GM18505 (cell line): ENCODE results near the gene KIAA0825.
"Not testable (repeated sequence)": the region's sequence is repeated elsewhere in the genome, so short reads cannot be mapped to it uniquely, and the experiment has no call there.

Source experiments
- ATAC-seq: cut with Tn5 transposase; IDR thresholded peaks from one replicate; pipeline ENCODE4 v1.9.1; 2021; ENCODE audit not compliant: unreplicated experiment
- POLR2A ChIP-seq: IDR thresholded peaks from 4 replicates; pipeline ENCODE4 v1.6.1; 2011; ENCODE audit warnings: borderline replicate concordance; ENCODE audit not compliant: insufficient read depth, insufficient read length; ENCODE audit errors: extremely low read depth

KIAA0825 gene

DNA sequence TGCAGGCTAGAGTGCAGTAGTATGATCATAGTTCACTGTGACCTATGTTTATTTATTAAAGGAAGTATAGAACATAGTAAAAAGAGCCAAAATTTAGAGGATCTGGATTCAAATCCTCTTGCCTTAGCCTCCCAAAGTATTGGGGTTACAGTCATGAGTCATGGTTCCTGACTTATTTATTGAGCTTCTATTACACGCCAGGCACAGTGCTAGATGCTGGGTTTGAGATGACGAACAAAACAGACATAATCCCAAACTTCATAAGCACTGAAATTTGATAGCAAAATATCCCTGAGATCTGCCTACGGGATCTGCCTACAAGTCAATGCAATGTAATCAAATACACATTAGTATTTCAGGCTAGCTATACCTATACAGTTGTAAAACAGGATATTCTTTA lies 2.5 kb downstream of the KIAA0825 start:
- no peak for TF ChIP-seq POLR2A
- no peak for ATAC-seq

DNA sequence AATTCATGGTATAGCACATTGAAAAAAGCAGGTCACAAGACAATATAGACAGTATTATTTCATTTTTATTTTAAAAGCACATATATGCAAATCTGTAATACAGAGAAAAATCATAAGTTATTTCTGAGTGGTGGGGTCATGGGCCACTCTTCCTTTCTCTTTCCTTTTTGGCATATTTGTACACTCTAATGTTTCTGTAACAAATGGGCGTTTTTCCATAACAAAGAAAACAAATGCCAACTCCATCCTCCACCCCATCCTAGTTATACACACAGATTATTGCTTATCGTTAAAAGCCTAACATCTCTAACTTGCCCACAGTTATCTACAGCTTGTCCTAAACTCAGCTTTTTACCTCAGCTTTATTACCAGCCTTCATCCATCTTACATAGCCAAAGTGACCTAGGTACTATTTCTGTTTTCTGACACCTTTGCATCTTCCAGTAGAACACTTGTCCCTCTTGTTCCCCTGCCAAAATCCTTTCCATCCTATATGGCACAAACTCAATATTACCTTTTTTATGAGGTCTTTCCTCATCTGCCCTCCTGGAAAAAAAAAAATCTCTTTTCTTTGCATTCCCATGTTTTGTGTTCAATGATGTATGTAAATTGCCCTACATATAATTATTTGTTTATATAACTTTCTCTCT lies 4.1 kb downstream of the KIAA0825 start:
- ATAC-seq, result no peak
- no peak for TF ChIP-seq POLR2A

DNA sequence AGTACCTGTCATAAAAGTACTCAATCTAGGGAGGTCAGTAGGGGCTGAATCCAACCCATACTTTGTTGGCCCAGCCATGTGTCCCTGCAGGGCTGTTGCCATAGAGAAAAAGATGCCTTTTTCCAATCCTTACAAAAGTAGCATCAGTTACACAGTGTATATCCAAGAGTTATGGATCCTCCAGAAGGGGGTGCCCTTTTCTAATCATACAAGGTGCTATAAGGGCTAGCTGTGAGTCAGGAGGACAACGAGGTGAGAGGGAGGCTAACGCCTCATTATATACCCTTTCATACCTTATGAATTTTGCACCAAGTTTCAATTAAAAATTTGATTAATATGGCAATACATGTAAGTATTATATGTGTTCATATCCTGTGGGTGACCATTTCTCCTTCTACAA lies 4.8 kb downstream of the KIAA0825 start:
- ATAC-seq, result no peak
- no peak for TF ChIP-seq POLR2A

DNA sequence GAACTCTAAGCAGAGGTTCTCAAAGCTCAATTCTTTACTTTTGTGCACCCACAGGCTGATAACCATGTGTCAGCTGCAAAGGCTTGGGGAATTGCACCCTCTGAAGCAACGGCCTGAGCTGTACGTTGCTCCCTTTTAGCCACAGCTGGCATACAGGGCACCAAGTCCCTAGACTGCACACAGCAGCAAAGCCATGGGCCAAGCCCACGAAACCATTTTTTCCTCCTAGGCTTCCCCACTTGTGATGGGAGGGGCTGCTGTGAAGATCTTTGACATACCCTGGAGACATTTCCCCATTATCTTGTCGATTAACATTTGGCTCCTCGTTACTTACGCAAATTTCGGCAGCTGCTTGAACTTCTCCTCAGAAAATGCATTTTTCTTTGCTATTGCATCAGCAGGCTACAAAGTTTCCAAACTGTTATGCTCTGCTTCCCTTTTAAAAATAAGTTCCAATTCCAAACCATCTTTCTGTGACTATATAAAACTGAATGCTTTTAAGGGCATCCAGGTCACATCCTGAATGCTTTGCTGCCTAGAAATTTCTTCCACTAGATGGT lies 23.0 kb downstream of the KIAA0825 start:
- no peak for ATAC-seq
- TF ChIP-seq POLR2A, result no peak

GRCh38 chr5:94577466-94578245 lies 40.7 kb downstream of the KIAA0825 start:
- no peak for TF ChIP-seq POLR2A
- peak; percentile 73 for ATAC-seq

DNA sequence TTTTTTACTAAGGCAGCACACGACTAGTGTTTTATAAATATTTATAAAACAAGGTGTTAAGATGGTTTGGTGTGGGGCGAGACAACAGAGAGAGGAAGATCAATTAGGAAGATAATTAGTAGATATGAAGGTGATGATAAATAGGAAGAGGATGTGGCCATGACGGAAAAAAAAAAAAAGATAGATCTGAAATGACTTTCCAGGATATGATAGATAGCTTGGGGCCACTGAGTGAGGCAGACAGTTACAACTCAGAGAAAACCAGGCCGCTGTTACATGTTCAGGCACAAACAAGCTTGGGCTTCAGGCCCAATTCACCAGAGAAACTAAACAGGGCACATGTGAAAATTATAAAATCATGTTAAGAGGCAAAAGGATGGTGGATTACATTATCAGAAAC lies 43.2 kb downstream of the KIAA0825 start:
- ATAC-seq, result no peak
- no peak for TF ChIP-seq POLR2A

GRCh38 chr5:94573349-94573748 lies 45.1 kb downstream of the KIAA0825 start:
- ATAC-seq, result not testable (repeated sequence)

DNA sequence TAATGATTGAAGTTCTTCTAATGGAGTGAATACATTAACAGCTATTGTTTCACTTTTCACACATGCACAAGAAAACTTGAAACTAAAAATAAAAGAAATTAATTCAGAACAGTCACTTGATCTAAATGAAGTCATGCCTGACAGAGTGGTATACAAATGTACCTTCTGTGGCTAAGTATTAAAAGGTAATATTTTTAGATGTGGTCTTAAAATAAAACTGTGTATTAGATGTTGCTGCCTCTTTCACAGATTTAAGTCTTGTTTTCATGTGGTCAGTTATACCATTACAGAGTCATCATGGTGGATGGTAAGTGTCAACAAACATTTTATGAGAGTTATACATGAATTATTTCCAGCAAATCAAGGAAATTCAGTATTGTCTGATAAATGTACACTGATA lies 47.0 kb downstream of the KIAA0825 start:
- no peak for ATAC-seq
- no peak for TF ChIP-seq POLR2A

GRCh38 chr5:94564812-94565211 lies 53.6 kb downstream of the KIAA0825 start:
- TF ChIP-seq POLR2A, result no peak
- no peak for ATAC-seq

DNA sequence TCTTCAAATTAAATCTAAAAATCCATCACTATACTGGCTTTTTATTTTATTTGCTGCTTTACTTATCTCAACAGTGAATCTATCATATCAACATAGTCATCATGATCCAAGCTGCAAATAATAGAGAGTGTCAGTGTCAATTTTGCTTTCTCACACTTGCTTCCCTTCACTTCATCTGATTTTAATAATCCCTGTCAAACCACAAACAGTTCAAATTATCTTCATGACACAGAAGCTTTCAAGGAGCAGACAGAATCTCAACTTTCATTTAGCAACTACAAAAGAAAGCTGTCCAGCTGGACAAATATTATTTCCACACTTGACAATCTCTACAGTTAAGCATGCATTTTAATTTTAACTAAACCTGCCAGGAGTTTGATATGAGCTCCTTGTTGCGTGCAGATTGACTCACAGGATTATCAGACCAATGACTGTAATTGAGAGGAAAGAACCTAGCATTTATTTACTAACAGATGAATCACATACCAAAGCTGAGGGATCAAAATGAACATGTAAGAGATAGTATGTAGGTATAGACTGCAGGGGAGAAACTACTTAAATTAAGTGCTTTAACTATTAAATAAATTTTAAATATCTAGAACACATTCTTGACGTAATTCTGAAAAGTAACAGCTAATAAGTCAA lies 56.0 kb downstream of the KIAA0825 start:
- ATAC-seq, result no peak

DNA sequence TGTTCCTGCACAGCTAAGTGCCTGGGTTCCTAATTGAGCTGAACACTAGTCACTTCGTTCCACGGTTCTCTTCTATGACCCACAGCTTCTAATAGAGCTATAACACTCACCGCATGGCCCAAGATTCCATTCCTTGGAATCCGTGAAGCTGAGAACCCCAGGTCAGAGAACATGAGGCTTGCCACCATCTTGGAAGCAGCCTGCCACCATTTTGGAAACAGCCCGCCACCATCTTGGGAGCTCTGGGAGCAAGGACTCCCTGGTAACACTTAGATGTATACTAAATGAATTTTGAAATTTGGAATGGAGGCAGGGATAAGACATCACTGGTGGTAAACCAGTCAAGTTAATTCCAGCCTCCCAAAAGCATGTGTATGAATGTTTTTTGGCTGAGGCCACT lies 60.4 kb downstream of the KIAA0825 start:
- no peak for ATAC-seq
- no peak for TF ChIP-seq POLR2A

More for the DNA sequence above, 56.0 kb downstream of the KIAA0825 start:
- no peak for TF ChIP-seq POLR2A

- TF ChIP-seq POLR2A, result no peak
- no peak for ATAC-seq
Measured at GRCh38 chr5:94551858-94552257, 66.5 kb downstream of the KIAA0825 start.

DNA sequence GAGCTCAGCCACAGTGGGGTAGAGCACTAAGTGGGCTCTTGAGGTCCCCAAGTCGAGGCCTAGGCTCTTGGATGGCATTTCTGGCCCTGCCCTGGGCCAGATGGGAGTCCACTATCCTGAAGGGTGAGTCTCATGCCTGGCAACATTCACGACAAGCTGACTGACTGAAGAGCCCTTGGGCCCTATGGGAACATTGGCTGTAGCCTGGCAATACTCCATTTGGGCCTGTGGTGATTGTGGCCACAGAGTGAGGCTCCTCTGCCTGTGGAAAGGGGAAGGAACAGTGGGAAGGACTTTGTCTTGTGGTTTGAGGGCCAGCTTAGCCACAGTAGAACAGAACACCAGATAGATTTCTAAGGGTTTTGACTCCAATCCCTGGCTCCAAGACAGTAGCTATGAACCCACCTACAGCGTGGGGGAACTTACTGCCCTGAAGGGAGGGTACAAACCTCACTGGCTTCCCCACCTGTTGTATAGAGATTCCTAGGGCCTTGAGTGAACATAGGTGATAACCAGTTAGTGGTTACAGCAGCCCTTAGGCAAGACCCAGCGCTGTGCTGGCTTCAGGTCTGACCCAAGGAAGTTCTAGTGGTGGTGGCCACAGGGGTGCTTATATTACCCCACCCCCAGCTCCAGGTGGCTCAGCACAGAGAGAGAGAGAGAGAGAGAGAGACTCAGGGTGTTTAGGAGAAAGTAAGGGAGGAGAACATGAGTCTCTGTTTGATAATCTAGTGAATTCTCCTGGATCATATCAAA lies 72.4 kb downstream of the KIAA0825 start:
- TF ChIP-seq POLR2A, result no peak
- ATAC-seq, result no peak
